HCEC 1CT (cell line): Measurements from ENCODE around the gene KBTBD6.
"Not testable (repeated sequence)": the region's sequence is repeated elsewhere in the genome, so short reads cannot be mapped to it uniquely, and the experiment has no call there.

Experiments used
- DNase-seq: peaks from one replicate; pipeline ENCODE4 v3.0.0-alpha.2; 2017

KBTBD6 gene, protein sequence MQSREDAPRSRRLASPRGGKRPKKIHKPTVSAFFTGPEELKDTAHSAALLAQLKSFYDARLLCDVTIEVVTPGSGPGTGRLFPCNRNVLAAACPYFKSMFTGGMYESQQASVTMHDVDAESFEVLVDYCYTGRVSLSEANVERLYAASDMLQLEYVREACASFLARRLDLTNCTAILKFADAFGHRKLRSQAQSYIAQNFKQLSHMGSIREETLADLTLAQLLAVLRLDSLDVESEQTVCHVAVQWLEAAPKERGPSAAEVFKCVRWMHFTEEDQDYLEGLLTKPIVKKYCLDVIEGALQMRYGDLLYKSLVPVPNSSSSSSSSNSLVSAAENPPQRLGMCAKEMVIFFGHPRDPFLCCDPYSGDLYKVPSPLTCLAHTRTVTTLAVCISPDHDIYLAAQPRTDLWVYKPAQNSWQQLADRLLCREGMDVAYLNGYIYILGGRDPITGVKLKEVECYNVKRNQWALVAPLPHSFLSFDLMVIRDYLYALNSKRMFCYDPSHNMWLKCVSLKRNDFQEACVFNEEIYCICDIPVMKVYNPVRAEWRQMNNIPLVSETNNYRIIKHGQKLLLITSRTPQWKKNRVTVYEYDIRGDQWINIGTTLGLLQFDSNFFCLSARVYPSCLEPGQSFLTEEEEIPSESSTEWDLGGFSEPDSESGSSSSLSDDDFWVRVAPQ

GRCh38 chr13:41132512-41133152 is at the start of gene KBTBD6:
Gene KBTBD6 (minus strand): TSS chr13:41132802. CDS start chr13:41132511, 291 bp downstream.
- DNase-seq: peak; percentile 100

DNA sequence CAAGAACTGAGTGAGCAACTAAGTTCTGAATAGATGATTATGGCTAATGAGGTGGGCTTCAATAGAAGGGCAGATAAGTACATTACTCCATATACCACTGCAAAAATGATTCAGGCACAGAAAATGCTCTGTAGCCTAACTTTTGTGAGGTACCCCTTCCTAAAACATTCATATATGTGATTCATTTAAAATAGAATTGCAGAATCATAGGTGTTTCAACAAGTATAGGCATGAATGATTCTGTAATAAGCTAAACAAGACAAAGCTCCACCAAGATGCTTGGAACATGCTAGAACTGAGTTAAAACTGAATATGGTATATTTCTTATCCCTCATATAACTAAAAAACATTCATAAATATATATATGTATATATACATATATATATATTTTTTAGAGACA is 49.6 kb upstream of the KBTBD6 start:
- no peak for DNase-seq

DNA sequence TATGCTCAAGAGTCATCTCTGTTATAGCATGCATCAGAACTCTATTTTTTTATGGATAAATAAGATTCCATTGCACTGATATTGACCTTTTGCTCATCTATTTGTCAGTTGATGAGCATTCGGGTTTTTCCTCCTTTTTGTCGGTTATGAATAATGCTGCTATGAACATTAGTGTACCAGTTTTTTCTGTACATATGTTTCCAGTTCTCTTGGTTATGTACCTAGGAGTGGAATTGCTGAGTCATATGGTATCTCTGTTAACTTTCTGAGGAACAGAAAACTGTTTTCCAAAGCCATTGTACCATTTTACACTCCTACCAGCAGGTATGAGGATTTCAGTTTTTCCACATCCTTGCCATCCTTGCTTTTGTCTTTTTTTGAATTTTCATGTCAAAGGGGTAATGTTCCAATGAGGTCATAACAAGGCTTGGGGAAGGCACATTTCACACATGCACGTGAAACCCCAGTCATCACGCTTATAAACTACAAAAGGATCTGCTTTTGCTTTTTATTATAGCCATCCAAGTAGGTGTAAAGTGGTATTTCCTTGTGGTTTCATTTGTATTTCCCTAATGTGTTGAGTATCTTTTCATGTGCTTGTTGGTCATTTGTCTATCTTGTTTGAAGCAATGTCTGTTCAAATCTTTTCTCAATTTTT is 47.1 kb upstream of the KBTBD6 start:
- peak; percentile 81 for DNase-seq

GRCh38 chr13:41178040-41178439 is 45.4 kb upstream of the KBTBD6 start:
- DNase-seq: no peak

DNA sequence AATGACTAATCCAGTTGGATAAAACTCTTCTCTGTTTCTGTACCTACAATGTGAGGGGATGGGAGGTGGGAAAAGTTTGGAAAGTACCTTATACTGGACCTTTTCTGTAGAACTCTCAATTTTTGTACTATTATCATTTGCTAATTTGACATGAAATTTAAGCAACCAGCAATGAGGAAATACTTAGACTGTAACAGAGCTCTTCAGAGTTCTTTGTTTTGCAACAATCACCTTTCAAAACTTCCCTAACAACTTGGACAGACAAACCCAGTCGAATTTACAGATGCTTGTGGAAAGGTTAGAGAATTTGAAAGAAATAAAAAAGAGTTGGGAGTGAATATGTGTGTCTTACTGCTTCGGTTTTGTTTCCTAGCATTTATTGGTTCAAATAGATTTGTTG is 45.0 kb upstream of the KBTBD6 start:
- no peak for DNase-seq

DNA sequence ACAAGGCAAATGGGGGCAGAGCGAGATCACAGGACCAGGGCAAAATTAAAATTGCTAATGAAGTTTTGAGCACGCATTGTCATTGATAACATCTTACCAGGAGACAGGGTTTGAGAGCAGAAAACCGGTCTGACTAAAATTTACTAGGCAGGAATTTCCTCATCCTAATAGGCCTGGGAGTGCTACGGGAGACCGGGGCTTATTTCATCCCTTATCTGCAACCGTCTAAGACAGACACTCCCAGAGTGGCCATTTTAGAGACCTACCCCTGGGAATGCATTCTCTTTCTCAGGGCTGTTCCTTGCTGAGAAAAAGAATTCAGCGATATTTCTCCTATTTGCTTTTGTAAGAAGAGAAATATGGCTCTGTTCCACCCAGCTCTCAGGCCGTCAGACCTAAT is 43.0 kb upstream of the KBTBD6 start:
- DNase-seq: not testable (repeated sequence)

DNA sequence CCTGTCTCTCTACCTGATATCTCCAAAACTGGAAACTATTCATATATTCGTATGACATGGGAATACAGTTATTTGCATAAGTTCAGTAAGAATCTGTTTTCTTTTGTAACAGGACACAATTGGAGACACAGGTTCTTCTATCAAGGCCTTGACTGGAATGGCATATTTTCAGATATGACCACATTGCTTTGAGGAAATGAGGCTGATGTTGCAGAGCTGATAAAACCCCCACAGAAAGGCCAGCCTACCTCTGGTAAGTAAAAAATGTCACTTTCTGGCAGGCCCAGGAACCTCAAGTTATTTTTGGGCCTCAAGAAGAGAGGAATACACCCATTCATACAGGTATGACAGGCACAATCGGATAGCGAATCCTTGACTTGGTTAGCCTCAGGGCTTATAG is 29.5 kb upstream of the KBTBD6 start:
- DNase-seq: no peak

GRCh38 chr13:41159174-41159573 is 26.6 kb upstream of the KBTBD6 start:
- DNase-seq: no peak

DNA sequence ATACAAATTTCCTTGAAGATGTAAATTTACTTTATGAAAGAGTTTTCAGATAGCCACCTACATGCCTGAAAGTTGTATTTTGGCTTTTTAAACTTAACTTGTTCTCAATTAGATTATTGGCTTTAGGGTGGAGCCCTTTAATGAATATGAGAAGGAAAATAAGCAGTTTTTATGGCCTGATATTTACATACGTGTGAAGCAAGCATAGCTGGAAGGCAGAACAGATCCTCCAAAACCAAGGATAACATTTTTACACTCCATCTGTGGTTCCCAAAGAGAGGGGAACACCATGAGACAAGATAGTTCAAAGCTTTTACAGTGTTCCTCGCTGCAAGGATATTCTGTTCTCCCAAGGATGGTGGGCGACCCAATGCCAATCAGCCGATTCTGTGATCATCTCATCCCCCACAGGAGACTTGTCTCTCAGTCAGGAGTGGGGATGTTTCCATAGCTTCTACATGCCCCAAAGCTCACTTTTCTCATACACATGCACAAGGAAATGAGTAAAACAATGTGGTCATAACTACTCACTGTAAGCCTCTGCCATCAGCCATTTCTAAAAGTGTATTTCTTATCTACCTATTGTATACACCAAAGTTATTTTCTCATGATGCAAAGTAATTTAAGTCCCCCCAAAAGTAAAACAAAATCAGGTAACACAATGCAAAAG is 24.6 kb upstream of the KBTBD6 start:
- no peak for DNase-seq

DNA sequence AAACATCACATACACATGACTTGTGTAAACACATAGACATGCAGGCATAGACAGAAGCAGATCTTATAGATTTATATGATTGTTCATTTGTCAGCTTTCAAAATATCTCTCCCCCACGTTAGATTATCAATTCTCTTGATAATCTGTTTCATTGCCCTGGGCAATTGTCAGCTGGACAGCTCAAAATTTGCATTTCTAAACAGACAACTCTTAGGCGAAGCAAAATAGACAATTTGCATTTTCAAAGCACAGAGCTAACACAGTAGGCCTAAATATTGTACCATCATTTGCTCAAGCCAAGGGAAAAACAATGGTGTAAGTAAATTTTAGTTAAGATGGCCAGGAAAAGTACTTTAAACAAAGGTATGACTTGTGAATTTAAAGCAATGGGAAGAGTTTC is 24.0 kb upstream of the KBTBD6 start:
- no peak for DNase-seq

DNA sequence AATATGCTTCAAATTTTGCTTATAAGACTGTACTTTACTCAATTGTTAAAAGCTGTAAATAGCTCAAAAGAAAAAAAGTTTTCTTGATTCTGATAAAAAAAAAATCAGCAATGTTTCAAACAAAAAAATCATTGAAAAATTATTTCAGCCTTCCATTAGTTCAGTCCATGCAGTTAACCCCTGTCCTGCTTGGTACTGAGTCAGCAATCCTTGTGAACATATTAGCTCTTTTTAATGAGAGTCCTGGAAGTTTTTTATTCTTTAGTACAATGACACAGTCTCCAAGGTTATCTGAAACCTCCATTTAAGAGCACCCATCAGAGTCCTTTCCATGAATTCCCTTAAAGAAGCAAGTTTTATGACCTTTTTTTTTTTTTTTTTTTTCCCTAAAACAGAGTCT is 21.4 kb upstream of the KBTBD6 start:
- no peak for DNase-seq

DNA sequence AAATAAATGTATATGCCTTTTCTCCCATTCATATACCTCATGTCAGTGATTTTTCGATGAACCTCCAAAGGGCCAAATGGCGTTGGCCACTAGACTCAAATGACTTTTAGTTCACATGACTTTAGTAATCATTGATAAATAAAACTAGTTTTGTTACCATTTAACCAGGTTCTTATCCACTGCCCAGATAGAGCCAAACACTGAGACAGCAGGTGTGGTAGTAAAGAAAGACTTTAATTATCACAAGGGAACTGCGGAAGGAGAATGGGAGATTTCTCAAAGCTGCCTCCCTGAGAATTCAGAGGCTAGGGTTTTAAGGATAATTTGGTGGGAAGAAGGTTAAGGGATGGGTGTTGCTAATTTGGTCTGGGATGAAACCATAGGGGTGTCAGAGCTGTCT is 19.4 kb upstream of the KBTBD6 start:
- no peak for DNase-seq

- no peak for DNase-seq
Measured at GRCh38 chr13:41150058-41150457, 17.5 kb upstream of the KBTBD6 start.

- no peak for DNase-seq
Measured at GRCh38 chr13:41148419-41149283, 16.0 kb upstream of the KBTBD6 start.

GRCh38 chr13:41145136-41145908 is 12.7 kb upstream of the KBTBD6 start:
- DNase-seq: peak; percentile 78

GRCh38 chr13:41144576-41144975 is 12.0 kb upstream of the KBTBD6 start:
- no peak for DNase-seq

DNA sequence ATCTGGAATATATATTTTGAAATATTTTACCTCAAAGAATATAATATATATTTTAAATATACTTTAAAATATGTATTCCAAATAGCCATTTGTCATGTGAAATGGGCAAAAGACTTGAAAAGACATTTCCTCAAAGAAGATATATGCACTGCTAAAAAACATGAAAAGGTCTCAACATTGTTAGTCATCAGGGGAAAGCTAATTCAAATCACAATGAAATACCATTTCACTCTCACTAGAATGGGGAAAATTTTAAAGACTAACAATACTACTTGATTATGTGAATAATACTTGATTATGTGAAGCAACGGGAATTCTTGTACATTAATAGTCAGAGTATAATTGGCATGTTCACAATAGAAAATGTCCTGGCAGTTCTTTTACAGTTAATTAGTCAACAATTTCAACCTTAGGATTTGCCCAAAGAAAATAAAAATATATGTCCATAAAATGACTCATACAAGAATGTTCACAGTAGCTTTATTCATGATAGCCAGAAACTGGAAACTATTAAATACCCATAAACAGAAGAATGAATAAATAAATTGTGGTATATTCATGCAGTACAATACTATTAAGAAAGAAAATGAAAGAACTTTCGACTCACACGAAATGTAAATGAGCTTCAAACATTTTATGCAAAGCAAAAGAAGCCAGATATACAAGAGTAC is 6.8 kb upstream of the KBTBD6 start:
- peak; percentile 40 for DNase-seq

DNA sequence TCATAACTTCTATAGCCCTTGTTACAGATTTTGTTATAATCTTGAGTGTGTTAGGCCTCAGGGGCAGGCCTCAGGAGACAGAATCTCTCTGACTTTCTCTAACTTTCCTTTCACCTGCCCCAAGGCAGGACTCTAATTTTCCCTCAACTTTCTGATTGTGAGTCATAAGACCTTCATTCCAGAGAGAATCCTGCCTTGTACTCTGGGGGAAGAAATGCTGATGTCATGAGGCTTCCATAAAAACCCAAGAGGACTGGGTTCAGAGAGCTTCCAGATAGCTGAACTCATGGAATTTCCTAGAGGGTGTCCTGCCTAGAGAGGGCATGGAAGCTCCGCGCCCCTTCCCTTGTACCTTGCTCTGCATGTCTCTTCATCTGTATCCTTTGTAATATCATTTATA is 5.3 kb upstream of the KBTBD6 start:
- DNase-seq: peak; percentile 53

DNA sequence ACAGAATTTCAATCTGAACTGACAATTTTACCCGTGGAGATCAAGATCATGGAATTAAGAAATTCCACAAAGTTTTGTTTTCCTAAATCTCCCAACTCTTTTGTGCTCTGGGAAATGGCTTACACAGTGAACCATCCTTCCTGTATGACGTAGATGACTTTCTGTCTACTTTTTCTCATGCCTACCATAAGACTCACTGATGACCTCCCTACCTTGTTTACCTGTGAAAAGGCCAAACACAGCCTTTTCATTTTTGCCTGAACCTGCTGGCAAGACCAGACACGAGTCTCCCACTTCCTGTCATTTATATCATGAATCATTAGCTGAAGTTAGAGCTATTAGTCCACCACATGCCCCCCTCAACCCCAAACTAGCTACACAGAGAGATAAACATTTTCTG is 4.6 kb upstream of the KBTBD6 start:
- no peak for DNase-seq

- no peak for DNase-seq
Measured at GRCh38 chr13:41136396-41137031, 3.9 kb upstream of the KBTBD6 start.
